Sigmoid colon (tissue), 7 donors: Measurements from ENCODE around the gene PSMG3. TPM values are rescaled to one million over a fixed set of nuclear protein-coding genes. Genes with fewer than 3 reads are reported as not detected.

ENCODE experiments used
- DNase-seq: peaks from one replicate; pipeline ENCODE4 v3.0.0-alpha.2; 2019
- H3K27ac ChIP-seq, 4 donors: fragments of 200-600 bp; sonication (generic); one replicate each; pipeline ENCODE4 v1.5.1; 2016 to 2019; ENCODE audit warnings: mild to moderate bottlenecking in 1 of 4
- H3K27me3 ChIP-seq, 3 donors: fragments of 200-600 bp; sonication (generic); one replicate each; pipeline ENCODE4 v1.5.1; 2019; ENCODE audit warnings: mild to moderate bottlenecking in 1 of 3
- H3K36me3 ChIP-seq, 4 donors: fragments of 200-600 bp; sonication (generic); one replicate each; pipeline ENCODE4 v1.5.1; 2016 to 2019
- H3K4me1 ChIP-seq, 4 donors: fragments of 200-600 bp; sonication (generic); one replicate each; pipeline ENCODE4 v1.5.1; 2017 to 2019
- H3K4me3 ChIP-seq, 4 donors: fragments of 200-600 bp; sonication (generic); one replicate each; pipeline ENCODE4 v1.5.1; 2017 to 2019; ENCODE audit warnings: mild to moderate bottlenecking in 2 of 4, moderate library complexity in 1 of 4
- H3K9me3 ChIP-seq, 4 donors: fragments of 200-600 bp in 3 of 4; sonication (generic) in 3 of 4; one replicate each; pipeline versions ENCODE4 v1.5.1 to v1.6.1; 2013 to 2019
- EP300 ChIP-seq, 4 donors: sonication (generic); formaldehyde crosslinking; IDR thresholded peaks; one replicate each; pipeline ENCODE4 v1.6.1; 2017; ENCODE audit warnings: antibody characterized with exemption in 4 of 4
- POLR2A ChIP-seq, 2 donors: fragments of 450-650 bp; IDR thresholded peaks; one replicate each; pipeline ENCODE4 v1.6.1; 2016; ENCODE audit warnings: antibody characterized with exemption in 2 of 2, mild to moderate bottlenecking in 2 of 2, moderate library complexity in 2 of 2
- POLR2AphosphoS5 ChIP-seq, 4 donors: sonication (generic); formaldehyde crosslinking; IDR thresholded peaks; one replicate each; pipeline ENCODE4 v1.6.1; 2017; ENCODE audit warnings: antibody characterized with exemption in 4 of 4
- WGBS, 2 donors: extraction: QIAGEN DNeasy Blood & Tissue Kit; methylation state at CpG; one replicate each; pipeline ENCODE4 v1.1.7; 2013; 5-methylcytosine and 5-hydroxymethylcytosine counted together
- intact Hi-C: fragments of 100-400 bp; cut with DNase I; formaldehyde crosslinking; loops from one replicate; pipeline ENCODE4 v1.15.1; 2023
- polyA plus RNA-seq, 3 donors: library from polyadenylated mRNA; stranded (reverse); fragments of 200-250 nt; gene quantifications; one replicate each; pipeline ENCODE4 v1.2.3, GENCODE V29; 2013
- total RNA-seq, 4 donors: library from RNA; depleted of rRNA; stranded (reverse); fragments of >200 nt; gene quantifications; one replicate each; pipeline ENCODE4 v1.1.0, GENCODE V29; 2016
- TF ChIP-seq, protein P1 (sequence below), 4 experiments: fragments of 450-650 bp in 3 of 4; fragments of 200-600 bp in 1 of 4; IDR thresholded peaks; one replicate each; pipeline ENCODE4 v1.5.1; 2016 to 2019; ENCODE audit warnings: antibody characterized with exemption in 4 of 4, mild to moderate bottlenecking in 3 of 4, moderate library complexity in 2 of 4
- donor health status: healthy with polysubstance abuse.
- donor health status: Bipolar disorder and iron deficiency.
- donor health status: healthy.

PSMG3 gene
- total and polyA plus RNA-seq, 7 donors, result 23.3 to 68.0 (median 50.5) TPM

DNA sequence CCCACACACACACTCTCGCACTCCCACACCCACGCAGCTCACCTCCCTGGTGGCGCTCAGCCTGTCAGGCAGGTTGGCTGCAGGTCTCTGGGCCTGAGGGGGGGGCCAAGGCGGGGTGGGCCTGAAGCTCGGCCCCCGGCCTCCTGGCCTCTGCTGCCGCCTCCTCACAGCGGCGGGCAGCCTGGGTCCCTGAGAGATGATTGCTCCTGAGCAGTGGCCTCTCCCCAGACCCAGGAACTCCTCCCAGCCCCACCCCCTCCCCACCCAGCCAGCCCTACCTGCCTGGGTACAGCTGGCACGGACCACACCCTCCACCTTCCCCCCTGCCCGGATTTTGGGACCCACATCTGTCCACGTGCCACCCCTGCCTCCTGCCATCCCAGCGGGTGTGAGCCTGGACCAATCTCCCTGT lies 9.2 kb downstream of the PSMG3 start:
- DNase-seq, result no peak
- TF ChIP-seq, protein P1, sequence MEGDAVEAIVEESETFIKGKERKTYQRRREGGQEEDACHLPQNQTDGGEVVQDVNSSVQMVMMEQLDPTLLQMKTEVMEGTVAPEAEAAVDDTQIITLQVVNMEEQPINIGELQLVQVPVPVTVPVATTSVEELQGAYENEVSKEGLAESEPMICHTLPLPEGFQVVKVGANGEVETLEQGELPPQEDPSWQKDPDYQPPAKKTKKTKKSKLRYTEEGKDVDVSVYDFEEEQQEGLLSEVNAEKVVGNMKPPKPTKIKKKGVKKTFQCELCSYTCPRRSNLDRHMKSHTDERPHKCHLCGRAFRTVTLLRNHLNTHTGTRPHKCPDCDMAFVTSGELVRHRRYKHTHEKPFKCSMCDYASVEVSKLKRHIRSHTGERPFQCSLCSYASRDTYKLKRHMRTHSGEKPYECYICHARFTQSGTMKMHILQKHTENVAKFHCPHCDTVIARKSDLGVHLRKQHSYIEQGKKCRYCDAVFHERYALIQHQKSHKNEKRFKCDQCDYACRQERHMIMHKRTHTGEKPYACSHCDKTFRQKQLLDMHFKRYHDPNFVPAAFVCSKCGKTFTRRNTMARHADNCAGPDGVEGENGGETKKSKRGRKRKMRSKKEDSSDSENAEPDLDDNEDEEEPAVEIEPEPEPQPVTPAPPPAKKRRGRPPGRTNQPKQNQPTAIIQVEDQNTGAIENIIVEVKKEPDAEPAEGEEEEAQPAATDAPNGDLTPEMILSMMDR (IDR thresholded peaks at IDR 0.05), result no peak
- TF ChIP-seq POLR2AphosphoS5 (IDR thresholded peaks at IDR 0.05), result no peak
- TF ChIP-seq EP300 (IDR thresholded peaks at IDR 0.05), result no peak
- no peak for TF ChIP-seq POLR2A (IDR thresholded peaks at IDR 0.05)
- Histone ChIP-seq H3K9me3 (no peaks in the 10 kb centered on the region), H3K27ac (no peak overlapping the region), H3K4me3 (no peak overlapping the region), H3K36me3 (peaks cover 0 to 7% (median 0%) of the 10 kb centered on the region in 4 donors), H3K27me3 (peaks cover 0 to 8% (median 0%) of the 10 kb centered on the region in 3 donors), H3K4me1 (peaks cover 0 to 5% (median 3%) of the 10 kb centered on the region in 4 donors)
- intact Hi-C loops, result no loop called here
- WGBS, 2 donors, result 24 to 75% methylated on average over 13 of the region's 13 CpGs

DNA sequence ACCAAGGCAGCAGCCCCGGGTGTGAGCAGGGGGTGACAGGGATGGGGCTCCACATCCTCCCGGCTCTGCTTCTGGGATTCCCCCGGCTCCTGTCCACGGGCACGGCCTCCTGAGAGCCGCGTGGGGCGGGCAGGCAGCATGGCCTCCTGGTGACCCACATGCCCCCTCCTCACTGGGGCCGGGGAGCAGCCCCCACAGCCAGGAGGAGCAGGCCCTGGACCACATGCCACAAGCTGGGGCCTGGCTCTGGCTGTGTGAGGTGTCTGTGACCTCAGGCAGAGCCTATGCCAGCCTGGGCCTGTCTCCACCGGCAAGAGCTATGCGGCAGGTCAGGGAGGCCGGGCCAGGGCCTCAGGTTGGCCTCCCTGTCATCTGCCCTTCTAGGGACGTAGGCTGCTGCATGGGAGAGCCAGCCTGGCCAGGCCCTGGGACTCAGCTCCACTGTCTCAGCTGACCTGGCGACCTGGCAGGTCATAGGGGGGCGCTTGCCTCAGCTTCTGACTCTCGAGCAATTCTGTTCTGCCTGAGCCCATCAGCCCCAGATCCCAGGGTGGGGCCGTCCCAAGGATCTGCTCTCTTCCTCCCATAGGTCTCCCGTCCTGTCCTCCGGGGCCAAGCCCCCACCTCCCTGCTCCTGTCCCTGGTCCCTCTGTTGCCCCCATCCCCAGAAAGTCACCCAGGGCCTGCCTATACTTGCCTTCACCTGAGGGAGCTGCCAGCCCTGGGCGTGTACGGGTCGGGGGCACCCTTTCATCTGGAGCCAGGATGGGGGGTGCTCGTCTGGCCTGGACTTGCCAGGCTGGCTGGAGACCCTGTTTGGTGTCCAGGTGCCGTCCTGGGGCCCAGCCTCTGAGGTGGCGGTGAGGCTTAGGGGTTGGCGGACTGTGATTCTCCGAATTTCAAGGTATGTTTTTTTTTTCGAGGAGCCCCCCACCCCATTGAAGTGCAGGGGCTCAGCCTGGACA lies 9.9 kb downstream of the PSMG3 start:
- no peak overlapping the region for H3K4me3 ChIP-seq
- H3K9me3 ChIP-seq, result no peaks in the 10 kb centered on the region
- no peak for TF ChIP-seq POLR2AphosphoS5 (IDR thresholded peaks at IDR 0.05)
- TF ChIP-seq POLR2A (IDR thresholded peaks at IDR 0.05), result no peak
- TF ChIP-seq, protein P1 (IDR thresholded peaks at IDR 0.05), result no peak
- no peak for TF ChIP-seq EP300 (IDR thresholded peaks at IDR 0.05)
- intact Hi-C loops, result no loop called here
- WGBS, 2 donors, result 76 to 88% methylated on average over 28 of the region's 28 CpGs
- no peak overlapping the region for H3K27ac ChIP-seq
- no peaks in the 10 kb centered on the region for H3K36me3 ChIP-seq
- H3K4me1 ChIP-seq, result peaks cover 0 to 12% (median 9%) of the 10 kb centered on the region in 4 donors
- DNase-seq, result no peak
- H3K27me3 ChIP-seq, result peaks cover 0 to 10% (median 0%) of the 10 kb centered on the region in 3 donors

DNA sequence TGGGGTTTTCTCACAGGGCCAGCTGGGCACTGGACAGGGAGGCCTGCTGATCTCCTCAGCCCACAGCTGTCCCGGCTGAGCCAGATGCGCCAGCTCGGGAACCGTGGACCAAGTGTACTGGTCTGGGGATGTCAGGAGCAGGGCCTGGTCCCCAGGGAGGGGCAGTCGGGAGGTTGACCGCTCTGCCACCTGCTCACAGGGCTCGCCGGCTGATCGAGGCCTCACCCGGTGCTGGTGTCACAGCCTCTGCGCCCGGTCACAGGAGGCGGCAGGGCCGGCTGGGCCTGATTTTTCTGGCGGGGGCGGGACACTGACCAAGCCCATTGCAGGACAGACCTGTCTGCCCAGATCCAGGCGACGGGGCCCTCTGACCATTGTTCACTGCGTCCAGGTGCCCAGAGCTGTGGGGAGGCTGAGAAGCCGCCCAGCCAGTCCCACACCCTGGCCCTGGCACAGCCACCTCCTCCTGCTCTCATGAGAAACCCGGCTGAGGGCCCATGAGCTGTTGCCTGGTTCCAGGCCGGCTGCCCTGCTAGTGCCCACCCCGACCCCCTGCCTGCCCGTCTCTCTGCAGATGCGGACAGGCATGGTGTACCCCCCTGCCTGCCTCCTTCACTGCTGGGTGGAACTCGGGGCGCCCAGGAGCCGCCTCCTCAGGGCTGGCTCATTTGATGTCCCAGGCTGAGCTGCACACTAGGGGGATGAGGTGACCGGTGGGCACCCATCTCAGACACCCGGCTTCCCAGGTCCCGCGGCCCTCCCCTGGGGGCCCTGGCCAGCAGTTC lies 10.8 kb downstream of the PSMG3 start:
- no peak overlapping the region for H3K27ac ChIP-seq
- intact Hi-C loops, result no loop called here
- TF ChIP-seq POLR2A (IDR thresholded peaks at IDR 0.05) (no peak), EP300 (IDR thresholded peaks at IDR 0.05) (no peak), POLR2AphosphoS5 (IDR thresholded peaks at IDR 0.05) (no peak)
- TF ChIP-seq, protein P1 (IDR thresholded peaks at IDR 0.05), result no peak
- H3K9me3 ChIP-seq, result no peaks in the 10 kb centered on the region
- H3K36me3 ChIP-seq, result no peaks in the 10 kb centered on the region
- WGBS, 2 donors, result 49 to 85% methylated on average over 32 of the region's 32 CpGs
- no peak overlapping the region for H3K4me3 ChIP-seq
- H3K4me1 ChIP-seq, result peaks cover 0 to 12% (median 9%) of the 10 kb centered on the region in 4 donors
- peaks cover 0 to 10% (median 0%) of the 10 kb centered on the region in 3 donors for H3K27me3 ChIP-seq
- no peak for DNase-seq

DNA sequence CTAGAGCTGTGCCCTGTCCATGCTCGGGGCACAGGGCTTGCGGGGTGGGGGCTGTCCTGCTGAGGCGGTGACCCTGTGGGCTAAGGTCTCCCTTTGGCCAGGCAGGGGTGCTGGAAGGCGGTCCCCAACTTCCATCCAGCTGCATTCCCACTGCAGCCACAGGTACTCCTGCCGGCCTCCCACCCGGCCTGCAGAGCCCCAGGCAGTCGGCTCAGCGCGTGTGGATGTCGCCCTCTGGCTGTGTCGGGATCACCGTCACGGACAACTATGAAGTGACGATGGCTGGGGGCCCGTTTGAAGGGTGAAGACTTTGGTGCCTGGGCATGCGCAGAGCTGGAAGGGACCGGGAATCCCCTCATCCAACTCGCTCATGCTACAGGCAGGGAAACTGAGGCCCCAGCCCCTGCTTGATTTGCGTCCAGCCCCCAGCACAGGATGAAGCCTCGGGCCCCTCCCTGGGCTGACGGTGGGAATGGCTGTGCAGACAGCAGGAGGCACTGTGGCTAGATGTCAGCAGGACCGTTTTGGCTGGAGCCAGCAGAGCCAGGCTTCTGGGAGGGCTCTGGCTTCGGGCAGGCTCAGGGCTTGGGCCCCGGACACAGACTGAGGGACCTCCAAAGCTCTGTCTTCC lies 11.5 kb downstream of the PSMG3 start:
- no peak for DNase-seq
- 75 to 77% methylated on average over 24 of the region's 24 CpGs for WGBS, 2 donors
- peaks cover 0 to 12% (median 9%) of the 10 kb centered on the region in 4 donors for H3K4me1 ChIP-seq
- no peaks in the 10 kb centered on the region for H3K9me3 ChIP-seq
- H3K36me3 ChIP-seq, result no peaks in the 10 kb centered on the region
- TF ChIP-seq POLR2A (IDR thresholded peaks at IDR 0.05), result no peak
- no peak for TF ChIP-seq EP300 (IDR thresholded peaks at IDR 0.05)
- TF ChIP-seq, protein P1 (IDR thresholded peaks at IDR 0.05), result no peak
- no peak for TF ChIP-seq POLR2AphosphoS5 (IDR thresholded peaks at IDR 0.05)
- peaks cover 0 to 10% (median 0%) of the 10 kb centered on the region in 3 donors for H3K27me3 ChIP-seq
- intact Hi-C loops, result no loop called here
- H3K27ac ChIP-seq, result no peak overlapping the region
- H3K4me3 ChIP-seq, result no peak overlapping the region
